OCI-LY1 (cell line): Measurements from ENCODE around the gene CYTH3.
"Not testable (repeated sequence)": the region's sequence is repeated elsewhere in the genome, so short reads cannot be mapped to it uniquely, and the experiment has no call there.

Experiments
- H2AFZ ChIP-seq: fragments of 200-600 bp; sonication (generic), shearing (Covaris generic); 2 replicates; pipeline ENCODE4 v1.6.0; 2014; ENCODE audit warnings: antibody characterized with exemption, mild to moderate bottlenecking, low read length
- H3F3A ChIP-seq: fragments of 200-600 bp; sonication (generic), shearing (Covaris generic); 2 replicates; pipeline ENCODE4 v1.6.0; 2014; ENCODE audit warnings: mild to moderate bottlenecking, antibody characterized with exemption, low read length, moderate library complexity; ENCODE audit not compliant: insufficient read depth
- H3K27ac ChIP-seq: fragments of 200-600 bp; sonication (generic); 2 replicates; pipeline ENCODE4 v1.5.1; 2014; ENCODE audit warnings: low read length, mixed run types, mild to moderate bottlenecking, low read depth; ENCODE audit not compliant: poor library complexity, severe bottlenecking
- H3K27me3 ChIP-seq: fragments of 200-600 bp; sonication (generic); 2 replicates; pipeline ENCODE4 v1.6.0; 2014; ENCODE audit warnings: antibody characterized with exemption, mild to moderate bottlenecking, low read length, moderate library complexity; ENCODE audit not compliant: insufficient read depth
- H3K36me3 ChIP-seq: fragments of 200-600 bp; sonication (generic); 2 replicates; pipeline ENCODE4 v1.6.1; 2014; ENCODE audit warnings: mild to moderate bottlenecking, antibody characterized with exemption, low read length, moderate library complexity, mixed read lengths; ENCODE audit not compliant: insufficient read depth
- H3K4me1 ChIP-seq: fragments of 200-600 bp; sonication (generic); 2 replicates; pipeline ENCODE4 v1.5.1; 2014; ENCODE audit warnings: mild to moderate bottlenecking, low read length, moderate library complexity; ENCODE audit not compliant: insufficient read depth, severe bottlenecking
- H3K4me2 ChIP-seq: fragments of 200-600 bp; sonication (generic), shearing (Covaris generic); 2 replicates; pipeline ENCODE4 v1.6.1; 2014; ENCODE audit warnings: low read length
- H3K4me3 ChIP-seq: fragments of 200-600 bp; sonication (generic); 2 replicates; pipeline ENCODE4 v1.5.1; 2014; ENCODE audit warnings: low read length, low read depth, mild to moderate bottlenecking, mixed read lengths; ENCODE audit not compliant: poor library complexity, severe bottlenecking
- H3K79me2 ChIP-seq: fragments of 200-600 bp; shearing (Covaris generic); 2 replicates; pipeline ENCODE4 v1.6.1; 2016; ENCODE audit warnings: mixed run types, low read length, mixed read lengths; ENCODE audit not compliant: insufficient read depth
- H3K9ac ChIP-seq: fragments of 200-600 bp; sonication (generic), shearing (Covaris generic); 2 replicates; pipeline ENCODE4 v1.6.1; 2014; ENCODE audit warnings: mild to moderate bottlenecking, low read length, mixed read lengths
- H3K9me2 ChIP-seq: fragments of 200-600 bp; sonication (generic), shearing (Covaris generic); 2 replicates; pipeline ENCODE4 v1.6.1; 2014; ENCODE audit warnings: low read depth, mild to moderate bottlenecking, low read length, mixed read lengths
- H3K9me3 ChIP-seq: fragments of 200-600 bp; shearing (Covaris generic); 2 replicates; pipeline ENCODE4 v1.6.1; 2014; ENCODE audit warnings: low read length, mixed read lengths
- H4K20me1 ChIP-seq: fragments of 200-600 bp; sonication (generic), shearing (Covaris generic); 2 replicates; pipeline ENCODE4 v1.6.0; 2016; ENCODE audit warnings: mild to moderate bottlenecking, low read length; ENCODE audit not compliant: insufficient read depth
- EZH2 ChIP-seq: fragments of 200-600 bp; sonication (generic), shearing (Covaris generic); IDR thresholded peaks from 2 replicates; pipeline ENCODE4 v1.8.0; 2017; ENCODE audit warnings: borderline replicate concordance, mixed run types, mild to moderate bottlenecking, antibody characterized with exemption, low read length, moderate library complexity, mixed read lengths
- TF ChIP-seq, protein P1 (sequence below): fragments of 200-600 bp; sonication (generic), shearing (Covaris generic); IDR thresholded peaks from 2 replicates; pipeline ENCODE4 v1.5.1; 2017; ENCODE audit warnings: mild to moderate bottlenecking, antibody characterized with exemption, low read length, moderate library complexity, mixed read lengths

The CYTH3 gene

DNA sequence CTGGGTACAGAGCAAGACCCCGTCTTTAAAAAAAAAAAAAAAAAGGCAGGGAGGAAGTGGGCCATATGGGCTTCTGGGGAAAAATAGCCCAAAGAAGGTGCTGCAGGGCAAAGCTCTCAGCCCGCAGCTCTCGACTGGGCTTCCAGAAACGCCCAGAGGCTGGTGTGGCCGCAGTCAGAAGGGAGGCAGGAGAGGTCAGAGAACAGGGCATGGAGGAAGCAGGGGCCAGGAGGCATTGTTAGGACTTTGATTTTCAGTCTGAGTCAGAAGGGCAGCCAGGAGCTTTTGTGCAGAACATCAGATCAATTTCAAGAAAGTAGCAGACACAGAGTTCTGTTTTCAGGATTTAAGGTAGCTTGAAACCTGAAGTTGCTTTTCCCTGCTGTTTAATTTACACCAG, 35.3 kb upstream of the CYTH3 start:
- Histone ChIP-seq H2AFZ (no peak overlapping the region), H3K27me3 (no peaks in the 10 kb centered on the region), H3K27ac (no peak overlapping the region), H3K4me3 (no peak overlapping the region), H3K4me2 (no peak overlapping the region), H3K9me2 (no peaks in the 10 kb centered on the region), H3K36me3 (no peaks in the 10 kb centered on the region), H3K9ac (no peak overlapping the region), H3K79me2 (no peaks in the 10 kb centered on the region), H3K4me1 (no peaks in the 10 kb centered on the region), H3F3A (no peaks in the 10 kb centered on the region), H4K20me1 (no peaks in the 10 kb centered on the region), H3K9me3 (no peaks in the 10 kb centered on the region)
- no peak for TF ChIP-seq EZH2
- TF ChIP-seq, protein P1, sequence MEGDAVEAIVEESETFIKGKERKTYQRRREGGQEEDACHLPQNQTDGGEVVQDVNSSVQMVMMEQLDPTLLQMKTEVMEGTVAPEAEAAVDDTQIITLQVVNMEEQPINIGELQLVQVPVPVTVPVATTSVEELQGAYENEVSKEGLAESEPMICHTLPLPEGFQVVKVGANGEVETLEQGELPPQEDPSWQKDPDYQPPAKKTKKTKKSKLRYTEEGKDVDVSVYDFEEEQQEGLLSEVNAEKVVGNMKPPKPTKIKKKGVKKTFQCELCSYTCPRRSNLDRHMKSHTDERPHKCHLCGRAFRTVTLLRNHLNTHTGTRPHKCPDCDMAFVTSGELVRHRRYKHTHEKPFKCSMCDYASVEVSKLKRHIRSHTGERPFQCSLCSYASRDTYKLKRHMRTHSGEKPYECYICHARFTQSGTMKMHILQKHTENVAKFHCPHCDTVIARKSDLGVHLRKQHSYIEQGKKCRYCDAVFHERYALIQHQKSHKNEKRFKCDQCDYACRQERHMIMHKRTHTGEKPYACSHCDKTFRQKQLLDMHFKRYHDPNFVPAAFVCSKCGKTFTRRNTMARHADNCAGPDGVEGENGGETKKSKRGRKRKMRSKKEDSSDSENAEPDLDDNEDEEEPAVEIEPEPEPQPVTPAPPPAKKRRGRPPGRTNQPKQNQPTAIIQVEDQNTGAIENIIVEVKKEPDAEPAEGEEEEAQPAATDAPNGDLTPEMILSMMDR: no peak

DNA sequence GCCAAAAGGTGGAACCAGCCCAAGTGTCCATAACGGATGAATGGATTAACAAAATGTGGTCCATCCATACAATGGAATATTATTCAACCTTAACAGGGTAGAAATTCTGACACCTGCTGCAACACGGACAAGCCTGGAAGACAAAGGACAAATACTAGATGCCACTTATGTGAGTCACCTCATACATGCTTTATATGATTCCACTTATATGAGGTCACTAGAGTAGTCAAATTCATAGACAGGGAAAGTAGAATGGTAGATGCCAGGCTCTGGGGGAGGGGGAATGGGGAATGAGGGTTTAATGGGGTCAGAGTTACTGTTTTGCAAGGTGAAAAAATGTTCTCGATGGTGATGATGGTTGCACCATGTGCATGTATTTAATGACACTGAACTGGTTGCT, 34.0 kb upstream of the CYTH3 start:
- Histone ChIP-seq H3K9me3 (no peaks in the 10 kb centered on the region), H2AFZ (no peak overlapping the region), H3K9ac (no peak overlapping the region), H4K20me1 (no peaks in the 10 kb centered on the region), H3K4me1 (no peaks in the 10 kb centered on the region), H3K4me3 (no peak overlapping the region), H3K27ac (no peak overlapping the region), H3K4me2 (no peak overlapping the region), H3K27me3 (no peaks in the 10 kb centered on the region), H3K9me2 (no peaks in the 10 kb centered on the region), H3K79me2 (no peaks in the 10 kb centered on the region), H3K36me3 (no peaks in the 10 kb centered on the region), H3F3A (no peaks in the 10 kb centered on the region)
- TF ChIP-seq EZH2: no peak
- TF ChIP-seq, protein P1: no peak

DNA sequence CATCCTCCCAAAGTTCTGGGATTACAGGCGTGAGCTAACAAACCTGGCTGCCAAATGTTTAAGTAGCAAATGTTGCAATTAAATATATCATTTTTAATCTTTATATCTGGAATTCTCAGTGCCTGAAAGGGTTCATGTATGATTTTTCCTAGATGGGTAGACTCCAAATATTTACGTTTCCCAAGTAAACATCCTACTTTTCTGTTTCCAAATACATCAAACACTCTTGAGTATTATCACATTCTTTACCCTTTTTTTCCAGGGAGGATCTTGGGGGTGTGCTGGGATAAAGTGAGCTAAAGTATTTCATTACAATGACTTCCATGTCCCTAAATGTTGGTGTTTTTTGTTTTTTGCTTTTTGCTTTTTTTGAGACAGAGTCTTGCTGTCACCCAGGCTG, 32.9 kb upstream of the CYTH3 start:
- Histone ChIP-seq H3K9me2 (no peaks in the 10 kb centered on the region), H3K36me3 (no peaks in the 10 kb centered on the region), H3K4me2 (no peak overlapping the region), H3K4me3 (no peak overlapping the region), H4K20me1 (no peaks in the 10 kb centered on the region), H2AFZ (no peak overlapping the region), H3K27ac (no peak overlapping the region), H3K79me2 (no peaks in the 10 kb centered on the region), H3K9me3 (no peaks in the 10 kb centered on the region), H3K27me3 (no peaks in the 10 kb centered on the region), H3K4me1 (no peaks in the 10 kb centered on the region), H3F3A (no peaks in the 10 kb centered on the region), H3K9ac (no peak overlapping the region)
- TF ChIP-seq, protein P1: no peak

DNA sequence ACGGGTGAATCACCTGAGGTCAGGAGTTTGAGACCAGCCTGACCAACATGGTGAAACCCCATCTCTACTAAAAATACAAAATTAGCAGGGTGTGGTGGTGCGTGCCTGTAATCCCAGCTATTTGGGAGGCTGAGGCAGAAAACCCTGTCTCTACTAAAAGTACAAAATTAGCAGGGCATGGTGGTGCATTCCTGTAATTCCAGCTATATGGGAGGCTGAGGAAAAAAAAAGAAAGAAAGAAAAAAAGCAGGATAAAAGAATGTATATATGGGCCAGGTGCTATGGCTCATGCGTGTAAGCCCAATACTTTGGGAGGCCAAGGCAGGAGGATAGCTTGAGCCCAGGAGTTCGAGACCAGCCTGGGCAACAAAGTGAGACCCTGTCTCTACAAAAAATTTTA, 29.0 kb upstream of the CYTH3 start:
- not testable (repeated sequence) for H3F3A ChIP-seq, H4K20me1 ChIP-seq, H3K27me3 ChIP-seq, H3K79me2 ChIP-seq, H3K9me2 ChIP-seq, H3K4me1 ChIP-seq, H3K4me2 ChIP-seq, H2AFZ ChIP-seq, H3K27ac ChIP-seq, H3K9me3 ChIP-seq, H3K4me3 ChIP-seq, H3K9ac ChIP-seq, H3K36me3 ChIP-seq
